GM12865 (cell line): Measurements from ENCODE around the gene PLA2G4B.

ENCODE experiments used
- DNase-seq: peaks from one replicate; pipeline ENCODE4 v3.0.0; 2010; ENCODE audit warnings: low read depth
- H3K4me3 ChIP-seq: 2 replicates; pipeline ENCODE4 v1.5.1; 2011; ENCODE audit warnings: mild to moderate bottlenecking, low read depth, low read length, control low read depth
- CTCF ChIP-seq: IDR thresholded peaks from 2 replicates; pipeline ENCODE4 v1.5.1; 2011; ENCODE audit warnings: low read length, control low read depth, low read depth, inconsistent platforms; ENCODE audit not compliant: insufficient read depth; ENCODE audit errors: missing control alignments

Gene PLA2G4B

GRCh38 chr15:41822471-41822870 lies 16.2 kb upstream of the PLA2G4B start:
- TF ChIP-seq CTCF: no peak
- H3K4me3 ChIP-seq: no peak overlapping the region
- no peak for DNase-seq

GRCh38 chr15:41822957-41823356 lies 15.7 kb upstream of the PLA2G4B start:
- H3K4me3 ChIP-seq: no peak overlapping the region
- no peak for TF ChIP-seq CTCF

DNA sequence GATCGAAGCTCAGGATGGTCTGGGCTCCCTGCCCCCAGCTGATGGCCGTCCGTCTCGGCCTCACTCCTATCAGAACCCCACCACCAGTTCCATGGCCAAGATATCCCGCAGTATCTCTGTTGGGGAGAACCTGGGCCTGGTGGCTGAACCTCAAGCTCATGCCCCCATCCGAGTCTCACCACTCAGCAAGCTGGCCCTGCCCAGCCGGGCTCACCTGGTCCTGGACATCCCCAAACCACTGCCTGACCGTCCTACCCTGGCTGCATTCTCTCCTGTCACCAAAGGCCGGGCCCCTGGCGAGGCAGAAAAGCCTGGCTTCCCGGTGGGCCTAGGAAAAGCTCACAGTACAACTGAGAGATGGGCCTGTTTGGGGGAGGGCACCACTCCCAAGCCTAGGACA lies 15.1 kb upstream of the PLA2G4B start:
- no peak for TF ChIP-seq CTCF
- no peak overlapping the region for H3K4me3 ChIP-seq
- no peak for DNase-seq

More at GRCh38 chr15:41822957-41823356, 15.7 kb upstream of the PLA2G4B start:
- DNase-seq: no peak

DNA sequence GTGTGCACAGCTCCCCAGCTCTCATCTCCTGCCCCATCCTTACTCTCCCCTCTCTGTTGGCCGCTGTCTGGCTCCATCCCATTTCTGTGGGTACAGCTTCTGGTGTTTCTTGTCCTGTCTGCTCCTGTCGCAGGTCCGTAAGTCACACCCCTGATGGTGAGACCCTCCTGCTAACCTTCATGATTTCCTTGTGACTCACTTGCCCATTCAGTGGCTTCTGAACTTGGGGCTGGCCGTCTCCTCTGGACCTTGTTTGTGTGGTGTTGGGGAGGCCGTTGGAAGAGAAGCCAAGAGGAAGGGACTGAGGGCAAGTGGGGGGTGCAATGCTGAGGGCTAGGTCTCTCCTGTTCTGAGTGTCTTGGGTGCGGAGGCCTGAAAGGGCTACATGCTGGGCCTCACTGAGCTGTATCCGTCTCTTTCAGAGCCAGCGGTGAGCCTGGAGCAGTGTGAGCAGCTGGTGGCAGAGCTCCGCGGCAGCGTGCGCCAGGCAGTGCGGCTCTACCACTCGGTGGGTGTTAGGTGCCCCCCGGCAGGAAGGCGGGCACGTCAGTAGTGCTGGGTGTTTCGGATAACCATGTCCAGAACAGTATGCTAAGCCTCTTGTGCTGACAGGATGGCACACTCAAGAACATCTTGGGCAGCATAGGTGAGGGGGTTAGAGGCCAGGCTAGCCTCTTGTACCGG lies 14.4 kb upstream of the PLA2G4B start:
- no peak for TF ChIP-seq CTCF
- no peak for DNase-seq
- H3K4me3 ChIP-seq: no peak overlapping the region

- no peak for TF ChIP-seq CTCF
- DNase-seq: no peak
- H3K4me3 ChIP-seq: no peak overlapping the region
Measured at GRCh38 chr15:41825145-41825544, 13.5 kb upstream of the PLA2G4B start.

DNA sequence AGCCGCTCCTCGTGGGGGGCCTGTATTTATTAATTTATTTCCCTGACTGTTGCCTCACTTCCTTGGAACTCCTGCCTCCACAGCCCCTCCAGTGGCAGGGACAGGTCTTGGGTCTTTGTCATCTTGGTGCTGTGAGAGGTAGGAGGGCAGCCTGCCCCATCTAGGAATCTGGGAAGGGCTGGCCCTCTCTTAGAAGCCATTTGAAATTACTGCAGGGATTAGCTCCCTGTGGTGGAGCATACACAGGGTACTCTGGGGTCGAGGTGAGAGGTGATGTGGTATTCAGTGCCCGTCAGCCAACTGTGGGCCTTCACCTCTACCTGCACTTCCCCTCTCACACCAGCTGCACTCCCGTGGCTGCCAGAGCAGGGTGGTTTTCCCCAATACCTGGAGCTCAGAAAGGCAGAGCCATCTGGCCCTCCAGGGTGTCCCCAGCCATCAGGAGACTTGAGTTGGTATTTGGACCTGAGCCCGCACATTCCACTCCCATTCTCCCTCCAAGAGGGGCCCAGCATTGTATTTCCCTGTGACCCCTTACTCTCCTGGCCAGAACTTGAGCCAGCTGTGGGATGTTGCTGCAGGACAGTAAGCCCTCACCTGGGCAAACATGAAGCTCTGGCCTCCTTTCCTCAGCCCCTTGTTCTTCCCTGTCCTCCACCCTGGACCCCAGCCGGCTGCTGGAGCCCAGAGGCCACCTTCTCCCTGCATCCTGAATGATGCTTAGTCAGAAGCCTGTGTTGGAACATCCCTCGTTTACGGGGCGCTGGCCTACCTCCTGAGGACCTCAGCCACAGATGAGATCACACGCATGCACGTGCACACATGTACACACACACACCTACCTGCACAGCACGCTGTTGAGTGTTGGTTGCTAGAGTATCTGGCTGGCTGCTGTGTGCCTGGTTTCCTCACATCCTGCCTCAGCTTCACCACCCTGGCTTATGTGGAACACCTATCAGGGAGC lies 12.8 kb upstream of the PLA2G4B start:
- DNase-seq: no peak
- no peak overlapping the region for H3K4me3 ChIP-seq
- no peak for TF ChIP-seq CTCF
